Sigmoid colon (tissue), 7 donors: ENCODE measurements around the gene SPIRE1. TPM values are rescaled to one million over a fixed set of nuclear protein-coding genes. Genes with fewer than 3 reads are reported as not detected.
"Not testable (repeated sequence)": the region's sequence is repeated elsewhere in the genome, so short reads cannot be mapped to it uniquely, and the experiment has no call there.

Experiments used
- DNase-seq: peaks from one replicate; pipeline ENCODE4 v3.0.0-alpha.2; 2019
- H3K27ac ChIP-seq, 4 donors: fragments of 200-600 bp; sonication (generic); one replicate each; pipeline ENCODE4 v1.5.1; 2016 to 2019; ENCODE audit warnings: mild to moderate bottlenecking in 1 of 4
- H3K27me3 ChIP-seq, 3 donors: fragments of 200-600 bp; sonication (generic); one replicate each; pipeline ENCODE4 v1.5.1; 2019; ENCODE audit warnings: mild to moderate bottlenecking in 1 of 3
- H3K36me3 ChIP-seq, 4 donors: fragments of 200-600 bp; sonication (generic); one replicate each; pipeline ENCODE4 v1.5.1; 2016 to 2019
- H3K4me1 ChIP-seq, 4 donors: fragments of 200-600 bp; sonication (generic); one replicate each; pipeline ENCODE4 v1.5.1; 2017 to 2019
- H3K4me3 ChIP-seq, 4 donors: fragments of 200-600 bp; sonication (generic); one replicate each; pipeline ENCODE4 v1.5.1; 2017 to 2019; ENCODE audit warnings: mild to moderate bottlenecking in 2 of 4, moderate library complexity in 1 of 4
- H3K9me3 ChIP-seq, 4 donors: fragments of 200-600 bp in 3 of 4; sonication (generic) in 3 of 4; one replicate each; pipeline versions ENCODE4 v1.5.1 to v1.6.1; 2013 to 2019
- CTCF ChIP-seq, 4 experiments: fragments of 450-650 bp in 3 of 4; fragments of 200-600 bp in 1 of 4; IDR thresholded peaks; one replicate each; pipeline ENCODE4 v1.5.1; 2016 to 2019; ENCODE audit warnings: antibody characterized with exemption in 4 of 4, mild to moderate bottlenecking in 3 of 4, moderate library complexity in 2 of 4
- EP300 ChIP-seq, 4 donors: sonication (generic); formaldehyde crosslinking; IDR thresholded peaks; one replicate each; pipeline ENCODE4 v1.6.1; 2017; ENCODE audit warnings: antibody characterized with exemption in 4 of 4
- POLR2A ChIP-seq, 2 donors: fragments of 450-650 bp; IDR thresholded peaks; one replicate each; pipeline ENCODE4 v1.6.1; 2016; ENCODE audit warnings: antibody characterized with exemption in 2 of 2, mild to moderate bottlenecking in 2 of 2, moderate library complexity in 2 of 2
- POLR2AphosphoS5 ChIP-seq, 4 donors: sonication (generic); formaldehyde crosslinking; IDR thresholded peaks; one replicate each; pipeline ENCODE4 v1.6.1; 2017; ENCODE audit warnings: antibody characterized with exemption in 4 of 4
- WGBS, 2 donors: extraction: QIAGEN DNeasy Blood & Tissue Kit; methylation state at CpG; one replicate each; pipeline ENCODE4 v1.1.7; 2013; 5-methylcytosine and 5-hydroxymethylcytosine counted together
- intact Hi-C: fragments of 100-400 bp; cut with DNase I; formaldehyde crosslinking; loops from one replicate; pipeline ENCODE4 v1.15.1; 2023
- polyA plus RNA-seq, 3 donors: library from polyadenylated mRNA; stranded (reverse); fragments of 200-250 nt; gene quantifications; one replicate each; pipeline ENCODE4 v1.2.3, GENCODE V29; 2013
- total RNA-seq, 4 donors: library from RNA; depleted of rRNA; stranded (reverse); fragments of >200 nt; gene quantifications; one replicate each; pipeline ENCODE4 v1.1.0, GENCODE V29; 2016
- donor health status: healthy with polysubstance abuse.
- donor health status: Bipolar disorder and iron deficiency.
- donor health status: healthy.

The SPIRE1 gene
- total and polyA plus RNA-seq, 7 donors, result 2.1 to 31.6 (median 22.7) TPM

GRCh38 chr18:12492907-12493306, 165.0 kb downstream of the SPIRE1 start:
- no peak for DNase-seq
- no peak for TF ChIP-seq CTCF (IDR thresholded peaks at IDR 0.05)
- no peak for TF ChIP-seq POLR2A (IDR thresholded peaks at IDR 0.05)
- TF ChIP-seq EP300 (IDR thresholded peaks at IDR 0.05), result no peak
- no peak for TF ChIP-seq POLR2AphosphoS5 (IDR thresholded peaks at IDR 0.05)
- intact Hi-C loops, result no loop called here
- H3K27me3 ChIP-seq, result no peaks in the 10 kb centered on the region
- no peaks in the 10 kb centered on the region for H3K9me3 ChIP-seq
- no peaks in the 10 kb centered on the region for H3K4me1 ChIP-seq
- peaks cover 0 to 39% (median 14%) of the 10 kb centered on the region in 4 donors for H3K36me3 ChIP-seq
- H3K4me3 ChIP-seq, result no peak overlapping the region
- WGBS, 2 donors, result 91 to 92% methylated on average over 5 of the region's 5 CpGs
- no peak overlapping the region for H3K27ac ChIP-seq

DNA sequence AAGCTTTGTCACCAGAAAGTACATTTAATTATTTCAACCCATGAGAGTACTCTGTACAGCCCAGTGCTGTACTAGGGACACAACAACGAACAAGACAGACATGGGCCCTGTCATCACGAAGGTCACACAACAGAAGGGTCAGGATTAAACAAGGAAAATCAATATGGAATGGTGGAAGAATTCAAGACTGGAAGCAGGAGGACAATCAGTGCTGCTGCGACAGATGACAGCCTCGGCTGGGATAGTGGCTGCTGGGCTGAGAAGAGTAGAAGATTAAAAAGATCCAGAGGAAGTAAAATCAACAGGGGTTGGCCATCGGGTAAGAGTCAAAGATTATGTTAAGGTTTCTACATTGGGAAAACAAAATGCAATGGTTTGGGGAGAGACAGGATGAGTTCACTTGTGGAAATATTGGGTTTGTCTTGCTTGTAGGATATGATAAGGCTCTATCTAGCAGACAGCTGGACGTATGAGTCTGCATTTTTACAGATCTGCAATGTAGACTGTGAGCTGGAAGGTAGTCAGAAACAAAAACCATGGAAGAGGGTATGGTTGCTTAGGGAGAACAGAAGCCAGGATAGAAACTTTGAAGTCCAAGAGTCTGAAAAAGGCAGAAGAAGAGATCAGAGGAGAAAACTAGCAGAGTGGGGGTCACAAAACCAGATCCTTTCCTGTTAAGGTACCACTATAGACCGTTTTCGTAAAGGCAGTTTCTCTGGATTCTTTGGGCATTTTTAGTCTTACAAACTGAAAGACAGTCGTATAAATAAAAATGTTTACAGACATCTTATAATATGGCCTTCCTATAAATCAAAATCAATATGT, 166.1 kb downstream of the SPIRE1 start:
- WGBS, 2 donors, result 88 to 91% methylated on average over 9 of the region's 9 CpGs
- Histone ChIP-seq H3K36me3 (peaks cover 0 to 39% (median 14%) of the 10 kb centered on the region in 4 donors), H3K27me3 (no peaks in the 10 kb centered on the region), H3K4me1 (no peaks in the 10 kb centered on the region), H3K27ac (no peak overlapping the region), H3K4me3 (no peak overlapping the region), H3K9me3 (no peaks in the 10 kb centered on the region)
- no peak for DNase-seq
- TF ChIP-seq EP300 (IDR thresholded peaks at IDR 0.05) (no peak), CTCF (IDR thresholded peaks at IDR 0.05) (no peak), POLR2AphosphoS5 (IDR thresholded peaks at IDR 0.05) (no peak), POLR2A (IDR thresholded peaks at IDR 0.05) (no peak)
- intact Hi-C loops, result no loop called here

DNA sequence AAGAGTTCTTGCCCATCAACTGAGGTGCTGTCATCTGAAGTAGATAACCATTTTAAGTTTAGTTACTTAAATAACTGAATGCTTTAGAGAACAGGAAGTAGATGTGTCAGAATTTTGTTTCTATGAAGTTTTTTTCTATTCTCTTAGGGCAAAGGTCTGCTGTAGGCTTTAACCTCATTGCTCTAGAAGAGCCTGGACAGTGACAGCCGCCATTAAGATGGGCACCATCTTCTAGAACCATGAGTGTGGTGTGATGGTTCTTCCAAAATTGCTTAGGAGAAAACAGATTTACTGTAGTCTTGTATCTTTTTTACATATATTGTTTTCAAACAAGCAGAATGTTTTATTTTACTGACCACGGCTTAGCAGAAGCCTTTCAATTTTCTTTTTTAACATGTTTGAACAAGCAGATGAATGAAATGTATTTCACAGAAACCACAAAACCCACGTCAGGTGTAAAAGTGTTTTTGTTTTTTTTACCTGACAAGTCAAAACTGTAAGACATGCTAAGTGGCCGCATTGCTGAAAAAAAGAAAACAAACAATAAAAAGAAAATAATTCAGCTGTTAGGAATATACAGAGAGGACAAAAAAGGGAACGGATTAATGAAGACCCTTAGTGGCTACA, 172.3 kb downstream of the SPIRE1 start:
- H3K36me3 ChIP-seq, result no peaks in the 10 kb centered on the region
- no peaks in the 10 kb centered on the region for H3K27me3 ChIP-seq
- intact Hi-C loops, result no loop called here
- 78% methylated on average over 5 of the region's 5 CpGs for WGBS, 2 donors
- no peaks in the 10 kb centered on the region for H3K9me3 ChIP-seq
- no peak for TF ChIP-seq CTCF (IDR thresholded peaks at IDR 0.05)
- TF ChIP-seq POLR2AphosphoS5 (IDR thresholded peaks at IDR 0.05), result no peak
- no peak for TF ChIP-seq POLR2A (IDR thresholded peaks at IDR 0.05)
- TF ChIP-seq EP300 (IDR thresholded peaks at IDR 0.05), result no peak
- no peak overlapping the region for H3K4me3 ChIP-seq
- no peak for DNase-seq
- H3K27ac ChIP-seq, result no peak overlapping the region
- H3K4me1 ChIP-seq, result no peaks in the 10 kb centered on the region

GRCh38 chr18:12481915-12482314, 176.0 kb downstream of the SPIRE1 start:
- 90% methylated on average over 10 of the region's 10 CpGs for WGBS, 2 donors
- DNase-seq, result not testable (repeated sequence)

DNA sequence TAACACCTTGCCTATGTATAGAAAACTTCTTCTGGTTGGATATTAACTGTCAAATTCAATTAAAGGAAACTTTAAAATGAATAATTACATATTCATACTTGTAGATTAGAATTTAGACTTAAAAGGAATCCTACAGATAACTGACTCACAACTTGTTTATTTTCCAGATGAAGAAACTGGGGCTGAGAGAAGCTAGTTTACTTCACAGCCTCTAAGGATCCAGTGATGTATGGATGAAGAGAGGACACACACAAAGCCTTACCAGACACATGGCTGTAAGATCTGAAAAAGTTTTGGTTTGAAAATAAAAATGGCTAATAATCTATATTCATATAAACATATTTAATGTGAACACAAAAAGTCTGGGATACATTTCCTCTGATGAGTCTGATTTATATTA, 177.9 kb downstream of the SPIRE1 start:
- intact Hi-C loops, result no loop called here

More at GRCh38 chr18:12481915-12482314, 176.0 kb downstream of the SPIRE1 start:
- H3K4me1 ChIP-seq, H3K27me3 ChIP-seq, H3K4me3 ChIP-seq, intact Hi-C loops, H3K9me3 ChIP-seq, H3K27ac ChIP-seq: not testable (repeated sequence)
- peaks cover 0 to 19% (median 0%) of the 10 kb centered on the region in 4 donors for H3K36me3 ChIP-seq

More for the DNA sequence above, 177.9 kb downstream of the SPIRE1 start:
- TF ChIP-seq POLR2AphosphoS5 (IDR thresholded peaks at IDR 0.05), result no peak
- H3K27me3 ChIP-seq, result no peaks in the 10 kb centered on the region
- H3K27ac ChIP-seq, result no peak overlapping the region
- H3K4me1 ChIP-seq, result no peaks in the 10 kb centered on the region
- DNase-seq, result no peak
- peaks cover 0 to 21% (median 0%) of the 10 kb centered on the region in 4 donors for H3K36me3 ChIP-seq
- H3K4me3 ChIP-seq, result no peak overlapping the region
- H3K9me3 ChIP-seq, result no peaks in the 10 kb centered on the region
